Erythroblast (primary cell): Measurements from ENCODE around the gene SLC4A9.

Experiments used
- GATA1 ChIP-seq: IDR thresholded peaks from 2 replicates; pipeline ENCODE4 v1.6.1; 2011; ENCODE audit warnings: low read depth, mild to moderate bottlenecking, control low read depth, low read length, moderate library complexity
- POLR2A ChIP-seq: IDR thresholded peaks from 2 replicates; pipeline ENCODE4 v1.6.1; 2011; ENCODE audit warnings: mild to moderate bottlenecking, low read length

GRCh38 chr5:140391732-140392131 lies 31.7 kb downstream of the SLC4A9 start:
- TF ChIP-seq POLR2A (no peak), GATA1 (no peak)
